ENCODE data around the gene CUL9. TPM values are rescaled to one million over a fixed set of nuclear protein-coding genes. Genes with fewer than 3 reads are reported as not detected.

The CUL9 gene
- total RNA-seq, 2 experiments from 2014 or later, result 50.0 to 51.2 TPM

- Mint-ChIP-seq H3K9me3 (ENCODE audit: insufficient read depth) (no peaks in the 10 kb centered on the region), H3K4me3 (peak overlapping the region; percentile 96), H3K27ac (peak overlapping the region; percentile 86), H3K36me3 (ENCODE audit: low read depth) (peaks cover 43% of the 10 kb centered on the region), H3K27me3 (ENCODE audit: low read depth) (no peaks in the 10 kb centered on the region), H3K4me1 (ENCODE audit: low read depth) (peaks cover 53% of the 10 kb centered on the region)
- POLR2A ChIA-PET, result interaction anchor here (1.0 to 2.1 kb wide), 3 partner anchors 9 to 30 kb away, joined by 4 to 6 read pairs (median 5); partner anchors contain the start of gene CUL9
- DNase-seq, result peak; percentile 38
- ATAC-seq, result no peak
- CTCF ChIA-PET, result interaction anchor here (0.8 to 2.9 kb wide), 7 partner anchors 9 to 334 kb away, joined by 3 to 12 read pairs (median 3); no protein-coding TSS in a partner anchor
Measured at GRCh38 chr6:43173591-43174262, 8.3 kb upstream of the CUL9 start.

- POLR2A ChIA-PET, result interaction anchor here (0.9 to 2.1 kb wide), 5 partner anchors 8 to 154 kb away, joined by 3 to 6 read pairs (median 4); partner anchors contain the start of gene CUL9
- H3K9me3 Mint-ChIP-seq (ENCODE audit: insufficient read depth), result no peaks in the 10 kb centered on the region
- H3K27me3 Mint-ChIP-seq (ENCODE audit: low read depth), result no peaks in the 10 kb centered on the region
- H3K27ac Mint-ChIP-seq, result peak overlapping the region; percentile 86
- DNase-seq (peak; percentile 98), ATAC-seq (peak; percentile 73)
- H3K4me1 Mint-ChIP-seq (ENCODE audit: low read depth), result peaks cover 53% of the 10 kb centered on the region
- H3K4me3 Mint-ChIP-seq, result peak overlapping the region; percentile 96
- CTCF ChIA-PET, result interaction anchor here (0.6 to 2.9 kb wide), 9 partner anchors 8 to 904 kb away, joined by 3 to 12 read pairs (median 3); partner anchors contain the start of gene DNPH1
- peaks cover 50% of the 10 kb centered on the region for H3K36me3 Mint-ChIP-seq (ENCODE audit: low read depth)
Measured at GRCh38 chr6:43174263-43175112, 7.5 kb upstream of the CUL9 start.

GRCh38 chr6:43175676-43176422 lies 6.1 kb upstream of the CUL9 start:
- no peak overlapping the region for H3K4me3 Mint-ChIP-seq
- no peaks in the 10 kb centered on the region for H3K9me3 Mint-ChIP-seq (ENCODE audit: insufficient read depth)
- ChIA-PET CTCF (interaction anchor here (0.7 to 2.9 kb wide), 3 partner anchors 32 to 251 kb away, joined by 3 to 12 read pairs (median 3); partner anchors contain the start of gene ABCC10), POLR2A (interaction anchor here (2.1 kb wide), 1 partner anchor 10 kb away, joined by 6 read pairs; no protein-coding TSS in a partner anchor)
- ATAC-seq, result no peak
- peaks cover 50% of the 10 kb centered on the region for H3K36me3 Mint-ChIP-seq (ENCODE audit: low read depth)
- H3K4me1 Mint-ChIP-seq (ENCODE audit: low read depth), result peaks cover 46% of the 10 kb centered on the region
- peak overlapping the region; percentile 76 for H3K27ac Mint-ChIP-seq
- no peaks in the 10 kb centered on the region for H3K27me3 Mint-ChIP-seq (ENCODE audit: low read depth)
- DNase-seq, result no peak

- ATAC-seq, result no peak
- DNase-seq, result no peak
- no peaks in the 10 kb centered on the region for H3K27me3 Mint-ChIP-seq (ENCODE audit: low read depth)
- H3K4me1 Mint-ChIP-seq (ENCODE audit: low read depth), result peaks cover 50% of the 10 kb centered on the region
- no peak overlapping the region for H3K4me3 Mint-ChIP-seq
- no peaks in the 10 kb centered on the region for H3K9me3 Mint-ChIP-seq (ENCODE audit: insufficient read depth)
- ChIA-PET POLR2A (no interaction called here), CTCF (no interaction called here)
- H3K36me3 Mint-ChIP-seq (ENCODE audit: low read depth), result peaks cover 53% of the 10 kb centered on the region
- peak overlapping the region; percentile 76 for H3K27ac Mint-ChIP-seq
Measured at GRCh38 chr6:43176423-43176786, 5.6 kb upstream of the CUL9 start.

GRCh38 chr6:43178150-43178549 lies 3.8 kb upstream of the CUL9 start:
- no peaks in the 10 kb centered on the region for H3K27me3 Mint-ChIP-seq (ENCODE audit: low read depth)
- H3K4me1 Mint-ChIP-seq (ENCODE audit: low read depth), result peaks cover 53% of the 10 kb centered on the region
- H3K36me3 Mint-ChIP-seq (ENCODE audit: low read depth), result peaks cover 45% of the 10 kb centered on the region
- DNase-seq (no peak), ATAC-seq (no peak)
- no peaks in the 10 kb centered on the region for H3K9me3 Mint-ChIP-seq (ENCODE audit: insufficient read depth)
- H3K27ac Mint-ChIP-seq, result no peak overlapping the region
- ChIA-PET POLR2A (no interaction called here), CTCF (no interaction called here)
- H3K4me3 Mint-ChIP-seq, result no peak overlapping the region

- no peaks in the 10 kb centered on the region for H3K27me3 Mint-ChIP-seq (ENCODE audit: low read depth)
- no peak overlapping the region for H3K27ac Mint-ChIP-seq
- ChIA-PET CTCF (no interaction called here), POLR2A (no interaction called here)
- peaks cover 52% of the 10 kb centered on the region for H3K4me1 Mint-ChIP-seq (ENCODE audit: low read depth)
- ATAC-seq (no peak), DNase-seq (no peak)
- H3K36me3 Mint-ChIP-seq (ENCODE audit: low read depth), result peaks cover 46% of the 10 kb centered on the region
- no peaks in the 10 kb centered on the region for H3K9me3 Mint-ChIP-seq (ENCODE audit: insufficient read depth)
- H3K4me3 Mint-ChIP-seq, result no peak overlapping the region
Measured at GRCh38 chr6:43178951-43179830, 2.8 kb upstream of the CUL9 start.

GRCh38 chr6:43180058-43180457 lies 1.9 kb upstream of the CUL9 start:
- Mint-ChIP-seq H3K9me3 (ENCODE audit: insufficient read depth) (no peaks in the 10 kb centered on the region), H3K27me3 (ENCODE audit: low read depth) (no peaks in the 10 kb centered on the region), H3K36me3 (ENCODE audit: low read depth) (peaks cover 49% of the 10 kb centered on the region), H3K4me3 (no peak overlapping the region), H3K27ac (peak overlapping the region; percentile 31), H3K4me1 (ENCODE audit: low read depth) (peaks cover 53% of the 10 kb centered on the region)
- ChIA-PET POLR2A (no interaction called here), CTCF (interaction anchor here (1.6 kb wide), 1 partner anchor 49 kb away, joined by 7 read pairs; the partner anchor contains the start of gene DNPH1)
- no peak for DNase-seq
- ATAC-seq, result no peak

- POLR2A ChIA-PET, result no interaction called here
- peak overlapping the region; percentile 56 for H3K27ac Mint-ChIP-seq
- DNase-seq (no peak), ATAC-seq (no peak)
- peaks cover 46% of the 10 kb centered on the region for H3K36me3 Mint-ChIP-seq (ENCODE audit: low read depth)
- H3K4me3 Mint-ChIP-seq, result peak overlapping the region; percentile 94
- no peaks in the 10 kb centered on the region for H3K9me3 Mint-ChIP-seq (ENCODE audit: insufficient read depth)
- CTCF ChIA-PET, result interaction anchor here (1.6 to 2.2 kb wide), 2 partner anchors 37 to 48 kb away, joined by 5 to 7 read pairs; partner anchors contain the start of gene DNPH1
- H3K4me1 Mint-ChIP-seq (ENCODE audit: low read depth), result peaks cover 51% of the 10 kb centered on the region
- H3K27me3 Mint-ChIP-seq (ENCODE audit: low read depth), result no peaks in the 10 kb centered on the region
Measured at GRCh38 chr6:43180985-43181384, 1.0 kb upstream of the CUL9 start.

GRCh38 chr6:43181621-43181941 lies 415 bp upstream of the CUL9 start:
- Mint-ChIP-seq H3K4me1 (ENCODE audit: low read depth) (peaks cover 51% of the 10 kb centered on the region), H3K36me3 (ENCODE audit: low read depth) (peaks cover 46% of the 10 kb centered on the region), H3K27me3 (ENCODE audit: low read depth) (no peaks in the 10 kb centered on the region), H3K27ac (peak overlapping the region; percentile 90), H3K9me3 (ENCODE audit: insufficient read depth) (no peaks in the 10 kb centered on the region), H3K4me3 (peak overlapping the region; percentile 94)
- ChIA-PET CTCF (interaction anchor here (1.2 to 2.2 kb wide), 5 partner anchors 10 to 127 kb away, joined by 3 to 8 read pairs (median 4); partner anchors contain the start of genes CRIP3 and DNPH1), POLR2A (interaction anchor here (1.0 to 1.9 kb wide), 4 partner anchors 8 to 252 kb away, joined by 3 to 7 read pairs (median 4); partner anchors contain the start of genes CNPY3 and SRF)
- ATAC-seq (no peak), DNase-seq (no peak)

- ChIA-PET CTCF (interaction anchor here (0.9 to 2.2 kb wide), 4 partner anchors 9 to 45 kb away, joined by 3 to 8 read pairs (median 4); partner anchors contain the start of gene DNPH1), POLR2A (interaction anchor here (1.6 to 1.9 kb wide), 2 partner anchors 10 to 41 kb away, joined by 5 to 7 read pairs; no protein-coding TSS in a partner anchor)
- DNase-seq (no peak), ATAC-seq (no peak)
- no peaks in the 10 kb centered on the region for H3K27me3 Mint-ChIP-seq (ENCODE audit: low read depth)
- H3K4me1 Mint-ChIP-seq (ENCODE audit: low read depth), result peaks cover 50% of the 10 kb centered on the region
- no peaks in the 10 kb centered on the region for H3K9me3 Mint-ChIP-seq (ENCODE audit: insufficient read depth)
- peak overlapping the region; percentile 90 for H3K27ac Mint-ChIP-seq
- H3K4me3 Mint-ChIP-seq, result peak overlapping the region; percentile 94
- peaks cover 47% of the 10 kb centered on the region for H3K36me3 Mint-ChIP-seq (ENCODE audit: low read depth)
Measured at GRCh38 chr6:43183441-43183840, 1.4 kb downstream of the CUL9 start.
